Nephron progenitor cell (in vitro differentiated cells): Measurements from ENCODE around the gene CXCL17.

Source experiments
- DNase-seq: peaks from one replicate; pipeline ENCODE4 v3.0.0; 2021
- H3K27ac Mint-ChIP-seq: 2 replicates; pipeline ENCODE4 v1.8.0; 2021; ENCODE audit warnings: mild to moderate bottlenecking, moderate library complexity, mixed read lengths
- H3K27me3 Mint-ChIP-seq: 2 replicates; pipeline ENCODE4 v1.8.0; 2021; ENCODE audit warnings: mild to moderate bottlenecking, low read depth, mixed read lengths; ENCODE audit not compliant: poor library complexity
- H3K36me3 Mint-ChIP-seq: 2 replicates; pipeline ENCODE4 v1.8.0; 2021; ENCODE audit warnings: low read depth, mixed read lengths
- H3K4me1 Mint-ChIP-seq: 2 replicates; pipeline ENCODE4 v1.8.0; 2021; ENCODE audit warnings: mixed read lengths
- H3K4me3 Mint-ChIP-seq: 2 replicates; pipeline ENCODE4 v1.8.0; 2021; ENCODE audit warnings: mild to moderate bottlenecking, moderate library complexity, mixed read lengths
- H3K9me3 Mint-ChIP-seq: 2 replicates; pipeline ENCODE4 v1.8.0; 2021; ENCODE audit warnings: mild to moderate bottlenecking, moderate library complexity, mixed read lengths
- TF ChIP-seq, protein P1 (sequence below): fragments of 200-600 bp; sonication (generic); IDR thresholded peaks from 2 replicates; pipeline ENCODE4 v1.5.0; 2021; ENCODE audit warnings: antibody characterized with exemption

CXCL17 gene

DNA sequence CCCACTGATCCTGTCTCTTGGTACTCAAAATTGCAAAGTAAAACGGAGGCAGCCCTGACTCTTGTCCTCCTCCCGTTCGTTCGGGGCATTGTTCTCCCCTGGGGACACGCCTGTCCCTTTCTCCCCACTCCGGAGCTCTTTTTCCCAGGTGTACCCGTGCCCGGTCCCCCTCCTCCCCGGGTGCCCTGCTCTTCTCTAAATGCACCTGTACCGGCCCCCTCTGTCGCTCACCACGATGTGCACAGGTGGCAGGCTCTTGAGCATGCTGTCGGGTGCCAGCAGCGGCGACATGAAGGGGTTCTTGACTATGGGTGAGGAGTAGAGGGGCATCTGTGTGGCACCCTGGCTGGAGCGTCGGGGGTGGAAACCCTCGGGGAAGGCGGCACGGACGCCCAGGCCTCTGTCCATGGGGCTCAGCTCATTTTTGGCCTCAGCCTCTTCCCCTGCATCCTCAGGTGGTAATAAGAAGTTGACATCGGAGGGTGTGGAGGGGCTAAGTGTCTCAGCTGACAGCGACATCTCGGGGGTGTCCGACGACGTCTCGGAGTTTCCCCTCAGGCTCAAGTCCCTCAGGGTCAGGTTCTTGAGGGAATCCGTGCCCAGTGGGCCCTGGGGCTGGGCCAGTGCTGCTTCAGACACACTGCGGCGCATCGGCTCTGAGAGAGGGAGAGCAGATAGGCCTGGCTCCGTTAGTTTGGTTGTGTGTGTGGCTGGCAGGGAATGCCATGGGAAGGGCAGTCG lies 40.2 kb downstream of the CXCL17 start:
- no peak overlapping the region for H3K27ac Mint-ChIP-seq
- peaks cover 46% of the 10 kb centered on the region for H3K4me1 Mint-ChIP-seq
- DNase-seq = no peak
- H3K27me3 Mint-ChIP-seq = peaks cover 16% of the 10 kb centered on the region
- H3K9me3 Mint-ChIP-seq = no peaks in the 10 kb centered on the region
- peak overlapping the region; percentile 90 for H3K4me3 Mint-ChIP-seq
- H3K36me3 Mint-ChIP-seq = peaks cover 16% of the 10 kb centered on the region
- TF ChIP-seq, protein P1, sequence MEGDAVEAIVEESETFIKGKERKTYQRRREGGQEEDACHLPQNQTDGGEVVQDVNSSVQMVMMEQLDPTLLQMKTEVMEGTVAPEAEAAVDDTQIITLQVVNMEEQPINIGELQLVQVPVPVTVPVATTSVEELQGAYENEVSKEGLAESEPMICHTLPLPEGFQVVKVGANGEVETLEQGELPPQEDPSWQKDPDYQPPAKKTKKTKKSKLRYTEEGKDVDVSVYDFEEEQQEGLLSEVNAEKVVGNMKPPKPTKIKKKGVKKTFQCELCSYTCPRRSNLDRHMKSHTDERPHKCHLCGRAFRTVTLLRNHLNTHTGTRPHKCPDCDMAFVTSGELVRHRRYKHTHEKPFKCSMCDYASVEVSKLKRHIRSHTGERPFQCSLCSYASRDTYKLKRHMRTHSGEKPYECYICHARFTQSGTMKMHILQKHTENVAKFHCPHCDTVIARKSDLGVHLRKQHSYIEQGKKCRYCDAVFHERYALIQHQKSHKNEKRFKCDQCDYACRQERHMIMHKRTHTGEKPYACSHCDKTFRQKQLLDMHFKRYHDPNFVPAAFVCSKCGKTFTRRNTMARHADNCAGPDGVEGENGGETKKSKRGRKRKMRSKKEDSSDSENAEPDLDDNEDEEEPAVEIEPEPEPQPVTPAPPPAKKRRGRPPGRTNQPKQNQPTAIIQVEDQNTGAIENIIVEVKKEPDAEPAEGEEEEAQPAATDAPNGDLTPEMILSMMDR = no peak

DNA sequence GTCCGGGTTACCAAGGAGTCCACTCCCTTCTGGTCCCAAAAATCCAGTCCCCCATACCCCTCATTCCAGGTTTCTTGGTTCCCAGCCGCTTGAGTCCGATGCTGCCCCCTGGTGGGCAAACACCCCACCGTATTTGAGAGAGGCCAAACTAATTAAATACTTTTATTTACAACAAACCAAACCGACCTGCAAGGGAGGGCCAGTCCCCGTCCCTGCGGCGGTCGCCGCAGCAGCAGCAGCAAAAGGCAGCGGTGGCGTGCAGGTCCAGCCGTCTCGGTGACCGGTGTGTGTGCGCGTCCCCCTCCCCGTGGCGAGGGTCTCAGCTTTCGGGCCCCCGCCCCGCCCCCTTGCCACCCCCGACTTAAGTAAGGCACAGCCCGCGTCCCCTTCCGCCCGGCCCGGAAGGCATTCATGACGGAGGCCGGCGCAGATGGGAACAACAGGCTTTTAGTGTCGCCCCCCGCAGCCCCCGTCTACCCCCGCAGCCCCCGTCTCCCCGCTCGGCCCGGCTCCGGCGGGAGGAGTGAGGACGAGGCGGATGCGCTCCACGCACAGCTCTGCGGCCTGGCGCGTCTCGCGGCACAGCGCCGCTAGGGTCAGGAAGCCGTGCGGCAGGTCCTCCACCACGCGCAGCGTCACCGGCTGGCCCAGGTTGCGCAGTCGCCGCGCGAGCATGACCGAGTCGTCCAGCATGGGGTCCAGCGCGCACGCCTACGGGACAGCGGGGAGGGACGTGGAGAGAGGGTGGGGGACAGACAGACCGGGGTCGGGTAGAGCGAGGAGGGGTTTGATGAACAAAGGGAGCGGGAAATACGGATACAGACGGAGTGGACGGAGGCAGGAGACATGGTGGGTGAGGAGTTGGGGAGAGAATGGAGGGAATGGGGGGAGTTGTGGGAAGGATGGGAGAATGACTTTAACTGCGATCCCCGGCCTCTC lies 41.1 kb downstream of the CXCL17 start:
- DNase-seq = peak; percentile 89
- Mint-ChIP-seq H3K4me3 (peak overlapping the region; percentile 90), H3K4me1 (peaks cover 55% of the 10 kb centered on the region), H3K9me3 (no peaks in the 10 kb centered on the region), H3K27ac (peak overlapping the region; percentile 10), H3K27me3 (peaks cover 16% of the 10 kb centered on the region), H3K36me3 (peaks cover 16% of the 10 kb centered on the region)
- TF ChIP-seq, protein P1 = peak; percentile 86

DNA sequence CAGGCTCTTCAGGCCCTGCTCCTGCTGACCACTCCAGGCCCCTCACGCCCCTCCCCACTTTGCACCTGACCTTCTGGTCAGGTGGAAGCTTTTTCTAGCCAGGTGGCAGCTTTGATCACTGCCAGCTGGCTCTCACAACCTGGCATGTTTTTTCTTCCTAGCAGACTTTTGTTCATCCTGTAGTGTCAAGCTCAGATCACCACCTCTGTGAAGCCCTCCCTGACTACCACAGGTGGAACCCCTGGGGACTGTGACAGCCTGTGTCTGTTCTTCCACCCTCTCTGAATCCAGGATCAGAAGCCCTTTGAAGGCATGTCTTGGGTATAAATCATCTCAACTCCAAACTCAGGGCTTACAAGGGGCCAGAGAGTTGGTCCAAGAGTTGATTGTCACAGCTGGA lies 42.3 kb downstream of the CXCL17 start:
- Mint-ChIP-seq H3K27me3 (peaks cover 18% of the 10 kb centered on the region), H3K4me3 (peak overlapping the region; percentile 59), H3K27ac (peak overlapping the region; percentile 69), H3K9me3 (no peaks in the 10 kb centered on the region), H3K36me3 (peaks cover 16% of the 10 kb centered on the region), H3K4me1 (peaks cover 67% of the 10 kb centered on the region)
- DNase-seq = no peak
- TF ChIP-seq, protein P1 = no peak

DNA sequence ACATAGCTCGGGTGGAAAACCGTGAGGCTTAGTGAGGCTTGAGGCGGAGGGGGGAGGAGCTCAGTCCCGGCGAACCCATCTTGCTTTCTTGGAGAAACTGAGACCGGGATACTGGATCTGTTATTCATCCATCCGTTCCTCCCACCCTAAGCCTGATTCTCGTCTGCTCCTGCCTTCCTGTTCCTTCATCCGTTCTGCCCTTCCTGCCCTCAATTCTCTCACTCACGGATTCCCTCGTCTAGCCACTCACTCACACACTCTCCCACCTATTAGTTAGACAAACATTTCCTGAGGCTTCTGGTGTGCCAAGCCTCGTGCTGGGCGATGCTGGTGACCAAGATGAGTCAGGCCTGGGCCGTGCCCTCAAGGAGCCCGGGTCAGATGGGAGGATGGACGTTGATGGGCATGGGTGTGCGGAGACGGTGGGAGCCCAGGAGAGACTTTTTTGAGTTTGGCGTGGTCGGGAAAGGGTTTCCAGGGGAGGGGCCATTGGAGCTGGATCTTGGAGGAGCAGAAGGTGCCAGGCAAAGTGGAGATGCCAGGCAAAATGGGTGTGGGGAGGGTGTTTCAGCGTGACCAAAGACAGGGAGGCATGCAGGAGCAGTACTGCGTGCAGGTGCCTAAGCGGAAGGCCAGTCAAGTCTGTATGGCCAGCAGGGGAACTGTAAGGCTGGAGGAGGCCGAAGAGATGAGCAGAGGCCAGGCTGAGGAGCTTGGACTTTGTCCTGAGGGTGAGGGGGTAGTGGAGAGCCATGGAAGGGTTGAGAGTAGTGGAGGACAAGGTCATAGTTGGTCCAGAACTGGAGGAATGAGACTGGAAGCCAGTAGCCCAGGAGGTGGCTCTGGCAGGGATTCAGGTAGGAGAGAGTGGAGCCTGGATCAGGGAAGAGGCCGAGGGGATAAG lies 45.2 kb downstream of the CXCL17 start:
- H3K36me3 Mint-ChIP-seq = peaks cover 11% of the 10 kb centered on the region
- no peak for DNase-seq
- peaks cover 68% of the 10 kb centered on the region for H3K4me1 Mint-ChIP-seq
- H3K27me3 Mint-ChIP-seq = peaks cover 27% of the 10 kb centered on the region
- no peaks in the 10 kb centered on the region for H3K9me3 Mint-ChIP-seq
- peak overlapping the region; percentile 90 for H3K4me3 Mint-ChIP-seq
- H3K27ac Mint-ChIP-seq = peak overlapping the region; percentile 32
- TF ChIP-seq, protein P1 = no peak

DNA sequence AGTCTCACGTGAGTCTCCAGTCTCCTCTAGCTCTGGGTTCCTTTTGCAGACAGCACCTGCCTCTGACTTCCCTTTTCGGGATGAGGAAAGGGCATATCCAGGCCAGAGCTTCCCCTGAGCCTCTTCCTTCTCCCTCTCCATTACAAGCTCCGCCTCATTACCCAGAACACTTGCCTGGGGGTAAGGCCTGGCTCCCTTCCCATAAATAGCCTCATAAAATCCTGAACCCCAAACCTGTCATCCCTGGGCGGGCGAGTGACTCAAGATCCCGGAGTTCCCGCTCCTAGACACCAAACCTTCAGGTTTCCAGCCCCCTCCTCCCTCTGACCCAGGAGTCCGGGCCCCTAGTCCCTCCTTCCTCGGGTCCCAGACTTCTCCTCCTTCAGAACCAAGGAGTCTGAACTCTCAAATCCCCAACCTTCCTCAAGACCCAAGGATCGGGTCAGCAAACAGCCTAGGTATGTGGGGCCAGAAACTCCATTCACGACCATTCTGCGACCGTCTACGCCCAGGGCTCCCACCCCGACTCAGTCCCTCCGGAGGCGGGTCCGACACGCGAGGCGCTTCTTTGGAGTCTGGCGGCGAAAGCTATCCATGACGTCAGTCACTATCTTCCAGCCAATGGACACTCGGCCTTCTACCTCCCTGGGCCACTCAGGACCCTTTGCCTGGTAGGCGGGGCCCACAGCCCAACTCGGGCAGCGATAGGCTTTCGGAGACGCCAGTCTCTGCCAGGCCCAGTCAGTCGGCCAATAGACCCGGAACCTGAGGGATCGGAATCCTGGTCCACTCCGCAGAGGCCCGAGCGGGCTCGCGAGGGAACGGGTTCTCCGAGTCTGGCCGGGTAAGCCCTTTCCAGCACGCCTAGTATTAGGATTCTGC lies 46.1 kb downstream of the CXCL17 start:
- Mint-ChIP-seq H3K9me3 (no peaks in the 10 kb centered on the region), H3K4me1 (peaks cover 71% of the 10 kb centered on the region), H3K4me3 (peak overlapping the region; percentile 90), H3K27me3 (peaks cover 30% of the 10 kb centered on the region), H3K27ac (peak overlapping the region; percentile 98), H3K36me3 (peaks cover 11% of the 10 kb centered on the region)
- TF ChIP-seq, protein P1 = no peak
- DNase-seq = peak; percentile 99
